ENCODE data around the gene CAMSAP2. TPM values are rescaled to one million over a fixed set of nuclear protein-coding genes. Genes with fewer than 3 reads are reported as not detected.

Gene CAMSAP2
- total RNA-seq, 1 experiment from 2014 or later: 25.0 TPM

DNA sequence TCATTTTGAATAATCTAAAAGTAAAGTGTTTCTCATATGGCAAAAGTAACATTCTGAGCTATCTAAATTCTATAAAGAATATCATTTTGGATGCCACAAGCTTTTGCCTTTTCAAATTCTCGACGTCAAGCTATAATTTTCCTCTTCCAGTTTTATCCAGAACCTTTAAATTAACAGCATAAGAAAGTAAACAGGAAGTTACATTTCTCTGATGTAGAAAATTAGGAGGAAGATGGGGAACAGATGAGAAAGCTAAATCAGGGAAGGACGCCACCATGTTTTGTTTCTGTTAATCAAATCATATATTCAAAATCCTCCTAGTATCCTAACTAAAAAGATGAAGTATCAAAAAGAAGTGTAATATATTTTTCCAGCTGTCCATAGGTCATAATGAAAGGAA, 8.8 kb upstream of the CAMSAP2 start:
- Histone ChIP-seq H3K4me1 (ENCODE audit: control insufficient read depth in 1 of 2, insufficient read depth in 2 of 2, low read length in 2 of 2) (no peaks in the 10 kb centered on the region), H3K27me3 (ENCODE audit: insufficient read depth, low read length) (no peaks in the 10 kb centered on the region), H3K9me2 (ENCODE audit: insufficient read depth) (no peaks in the 10 kb centered on the region), H4K20me1 (ENCODE audit: insufficient read depth) (no peaks in the 10 kb centered on the region), H3K4me2 (ENCODE audit: low read length) (no peak overlapping the region), H2AFZ (ENCODE audit: low read depth, low read length, poor library complexity, severe bottlenecking) (peak overlapping the region; percentile 78), H3K9me3 (ENCODE audit: control insufficient read depth in 1 of 2, insufficient read depth in 1 of 2, low read depth in 1 of 2, low read length in 2 of 2) (no peaks in the 10 kb centered on the region), H3K27ac (ENCODE audit: low read depth, low read length) (no peak overlapping the region), H3K9ac (ENCODE audit: low read length) (no peak overlapping the region), H3K4me3 (replicated peaks in 1 of 2; ENCODE audit: low read depth in 1 of 2, low read length in 2 of 2) (no peak overlapping the region), H3K36me3 (ENCODE audit: control insufficient read depth in 1 of 2, insufficient read depth in 2 of 2, low read length in 2 of 2) (no peaks in the 10 kb centered on the region), H3K79me2 (ENCODE audit: insufficient read depth, low read length) (no peaks in the 10 kb centered on the region)
- ATAC-seq (no peak), DNase-seq (ENCODE audit: low read depth, low spot score) (no peak)
- no peak for TF ChIP-seq JUND (IDR thresholded peaks at IDR 0.05)
- TF ChIP-seq CBX3 (IDR thresholded peaks at IDR 0.05; ENCODE audit: low read depth): no peak
- TF ChIP-seq POLR2A (IDR thresholded peaks at IDR 0.05; ENCODE audit: borderline replicate concordance, extremely low read depth, insufficient read depth, insufficient read length): no peak
- no peak for TF ChIP-seq POLR2AphosphoS5 (IDR thresholded peaks at IDR 0.05; ENCODE audit: low read depth, low read length)
- no peak for TF ChIP-seq ZFX (IDR thresholded peaks at IDR 0.05)
- no peak for TF ChIP-seq CEBPB (IDR thresholded peaks at IDR 0.05; ENCODE audit: low read depth)
- TF ChIP-seq FOSL1 (IDR thresholded peaks at IDR 0.05; ENCODE audit: low read depth): no peak
- TF ChIP-seq ELF1 (IDR thresholded peaks at IDR 0.05; ENCODE audit: borderline replicate concordance, low read depth): no peak
- no peak for TF ChIP-seq EZH2 (IDR thresholded peaks at IDR 0.05)
- TF ChIP-seq ZNF274 (IDR thresholded peaks at IDR 0.05; ENCODE audit: low read depth, low read length): no peak
- no peak for TF ChIP-seq SRF (IDR thresholded peaks at IDR 0.05; ENCODE audit: low read depth)
- TF ChIP-seq EZH2phosphoT487 (IDR thresholded peaks at IDR 0.05; ENCODE audit: borderline replicate concordance): no peak
- TF ChIP-seq SP1 (IDR thresholded peaks at IDR 0.05; ENCODE audit: low read depth): no peak
- POLR2A ChIA-PET: interaction anchor here (1.0 to 1.2 kb wide), 2 partner anchors 39 to 60 kb away, joined by 3 read pairs; partner anchors contain the start of gene DDX59
- CTCF ChIA-PET: interaction anchor here (1.2 kb wide), 1 partner anchor 108 kb away, joined by 3 read pairs; no protein-coding TSS in a partner anchor
- RAD21 ChIA-PET (ENCODE audit: low non-redundant PET in 1 of 2, low total read pairs in 2 of 2, uncharacterized antibody in 2 of 2, unreplicated experiment in 2 of 2): no interaction called here
- intact Hi-C loops (cut with micrococcal nuclease): no loop called here
- BruUV-seq (replicated peaks): no TSS peak

DNA sequence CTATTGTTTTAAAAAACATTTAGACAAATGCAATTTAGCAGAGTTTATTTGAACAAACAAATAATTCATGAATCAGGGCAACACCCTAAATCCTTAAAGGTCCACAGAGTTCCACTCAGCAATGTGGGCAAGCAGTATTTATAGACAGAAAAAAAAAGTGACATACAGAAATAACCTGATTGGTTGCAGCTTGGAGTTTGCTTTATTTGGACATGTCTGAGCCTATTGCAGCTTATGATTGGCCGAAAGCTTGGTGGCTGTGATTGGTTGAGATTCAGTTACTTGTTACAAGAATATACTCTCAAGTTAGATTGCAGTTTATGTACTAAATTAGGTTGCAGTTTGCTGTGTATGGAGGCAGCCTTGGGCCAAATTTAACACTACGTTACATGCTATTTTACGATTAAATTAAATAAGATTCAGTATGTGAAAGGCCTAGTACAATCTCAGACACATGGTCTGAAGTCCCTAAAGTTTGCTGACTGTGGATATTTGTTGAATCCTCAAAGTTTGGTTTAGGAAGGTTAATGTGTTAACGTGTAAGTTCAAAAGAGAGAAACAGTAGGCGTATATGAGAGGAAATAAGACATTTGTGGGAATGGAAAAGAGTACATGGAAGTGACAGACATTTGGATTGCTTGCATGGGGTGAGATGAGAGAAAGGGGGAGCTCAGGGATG, 6.9 kb upstream of the CAMSAP2 start:
- H3K9ac ChIP-seq (ENCODE audit: low read length): no peak overlapping the region
- H3K4me2 ChIP-seq (ENCODE audit: low read length): no peak overlapping the region
- no peak for ATAC-seq
- no peaks in the 10 kb centered on the region for H4K20me1 ChIP-seq (ENCODE audit: insufficient read depth)
- peak overlapping the region; percentile 73 for H2AFZ ChIP-seq (ENCODE audit: low read depth, low read length, poor library complexity, severe bottlenecking)
- intact Hi-C loops (cut with micrococcal nuclease): no loop called here
- no TSS peak for BruUV-seq (replicated peaks)
- H3K27ac ChIP-seq (ENCODE audit: low read depth, low read length): no peak overlapping the region
- no peaks in the 10 kb centered on the region for H3K79me2 ChIP-seq (ENCODE audit: insufficient read depth, low read length)
- H3K9me3 ChIP-seq (ENCODE audit: control insufficient read depth in 1 of 2, insufficient read depth in 1 of 2, low read depth in 1 of 2, low read length in 2 of 2): no peaks in the 10 kb centered on the region
- H3K27me3 ChIP-seq (ENCODE audit: insufficient read depth, low read length): no peaks in the 10 kb centered on the region
- H3K36me3 ChIP-seq (ENCODE audit: control insufficient read depth in 1 of 2, insufficient read depth in 2 of 2, low read length in 2 of 2): no peaks in the 10 kb centered on the region
- H3K4me3 ChIP-seq (replicated peaks in 1 of 2; ENCODE audit: low read depth in 1 of 2, low read length in 2 of 2): no peak overlapping the region
- POLR2A ChIA-PET: interaction anchor here (1.3 kb wide), 1 partner anchor 62 kb away, joined by 5 read pairs; no protein-coding TSS in a partner anchor
- H3K4me1 ChIP-seq (ENCODE audit: control insufficient read depth in 1 of 2, insufficient read depth in 2 of 2, low read length in 2 of 2): no peaks in the 10 kb centered on the region
- no peaks in the 10 kb centered on the region for H3K9me2 ChIP-seq (ENCODE audit: insufficient read depth)
- CTCF ChIA-PET: no interaction called here
- RAD21 ChIA-PET (ENCODE audit: low non-redundant PET in 1 of 2, low total read pairs in 2 of 2, uncharacterized antibody in 2 of 2, unreplicated experiment in 2 of 2): no interaction called here
- no peak for DNase-seq (ENCODE audit: low read depth, low spot score)
- no peak for TF ChIP-seq POLR2A (IDR thresholded peaks at IDR 0.05; ENCODE audit: borderline replicate concordance, extremely low read depth, insufficient read depth, insufficient read length)
- TF ChIP-seq SP1 (IDR thresholded peaks at IDR 0.05; ENCODE audit: low read depth): no peak
- TF ChIP-seq ZNF274 (IDR thresholded peaks at IDR 0.05; ENCODE audit: low read depth, low read length): no peak
- TF ChIP-seq TCF7L2 (IDR thresholded peaks at IDR 0.05; ENCODE audit: borderline replicate concordance, extremely low read depth, insufficient read depth, insufficient read length): no peak
- TF ChIP-seq SRF (IDR thresholded peaks at IDR 0.05; ENCODE audit: low read depth): peak; percentile 76
- no peak for TF ChIP-seq EGR1 (IDR thresholded peaks at IDR 0.05; ENCODE audit: low read depth)
- no peak for TF ChIP-seq RAD21 (IDR thresholded peaks at IDR 0.05; ENCODE audit: low read depth)
